Measurements from ENCODE around the gene FAM184B.

FAM184B gene

DNA sequence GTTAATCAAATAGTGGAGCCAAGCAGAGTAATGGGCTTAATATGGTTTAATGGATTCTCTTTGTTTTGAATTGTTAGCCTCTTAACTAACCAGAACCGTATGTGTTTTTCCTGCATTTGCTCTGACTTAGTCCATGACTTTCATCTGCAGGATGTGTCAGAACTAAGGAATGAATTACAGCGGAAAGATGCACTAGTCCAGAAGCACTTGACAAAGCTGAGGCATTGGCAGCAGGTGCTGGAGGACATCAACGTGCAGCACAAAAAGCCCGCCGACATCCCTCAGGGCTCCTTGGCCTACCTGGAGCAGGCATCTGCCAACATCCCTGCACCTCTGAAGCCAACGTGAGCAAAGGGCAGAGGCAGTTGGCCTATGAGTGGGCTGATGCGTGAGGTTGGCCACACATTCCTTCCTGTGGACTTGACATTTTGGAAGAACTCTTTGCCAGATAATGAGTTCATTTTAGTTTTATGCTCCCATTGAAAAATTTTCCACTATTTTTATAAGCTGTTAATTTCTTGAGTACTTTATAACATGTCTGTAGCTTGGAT, 157.9 kb downstream of the FAM184B start:
- no peak overlapping the region for H3K4me3 ChIP-seq (replicated peaks; ENCODE audit: low read depth, low read length)
- DNase-seq (ENCODE audit: extremely low read depth, low read depth) = peak; percentile 75

DNA sequence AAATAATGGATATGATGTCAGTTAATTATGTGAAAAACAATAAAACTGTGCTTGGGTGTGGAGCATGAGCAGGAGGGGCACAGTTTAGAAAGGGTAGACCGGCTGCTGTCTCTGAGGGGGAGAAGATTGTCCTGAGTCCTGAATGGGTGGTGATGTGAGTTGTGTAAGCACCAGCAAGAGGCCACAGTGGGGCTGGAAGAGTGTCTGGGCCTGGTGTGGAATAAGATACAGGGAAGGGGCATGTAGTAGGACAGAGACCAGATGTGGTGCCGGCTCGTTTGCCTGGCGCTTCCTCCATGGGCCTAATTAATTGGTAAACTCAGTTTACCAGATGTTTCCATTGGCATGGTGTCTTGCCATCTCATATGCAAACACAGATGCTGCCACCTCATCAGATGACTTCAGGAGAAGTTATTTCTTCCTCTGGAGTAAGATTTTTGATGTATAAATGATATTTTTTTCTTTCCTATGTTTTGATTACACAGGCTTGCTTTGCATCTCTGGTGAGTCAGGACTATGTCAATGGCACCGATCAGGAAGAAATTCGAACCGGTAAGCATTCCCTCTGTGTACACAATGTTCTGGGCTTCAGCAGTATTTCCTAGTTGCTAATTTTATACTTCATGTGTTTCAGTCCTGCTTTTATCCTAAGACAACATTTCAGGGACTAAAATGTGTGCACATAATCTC, 161.9 kb downstream of the FAM184B start:
- no peak overlapping the region for H3K4me3 ChIP-seq (replicated peaks; ENCODE audit: low read depth, low read length)
- no peak for DNase-seq (ENCODE audit: extremely low read depth, low read depth)
- TF ChIP-seq, protein P1, sequence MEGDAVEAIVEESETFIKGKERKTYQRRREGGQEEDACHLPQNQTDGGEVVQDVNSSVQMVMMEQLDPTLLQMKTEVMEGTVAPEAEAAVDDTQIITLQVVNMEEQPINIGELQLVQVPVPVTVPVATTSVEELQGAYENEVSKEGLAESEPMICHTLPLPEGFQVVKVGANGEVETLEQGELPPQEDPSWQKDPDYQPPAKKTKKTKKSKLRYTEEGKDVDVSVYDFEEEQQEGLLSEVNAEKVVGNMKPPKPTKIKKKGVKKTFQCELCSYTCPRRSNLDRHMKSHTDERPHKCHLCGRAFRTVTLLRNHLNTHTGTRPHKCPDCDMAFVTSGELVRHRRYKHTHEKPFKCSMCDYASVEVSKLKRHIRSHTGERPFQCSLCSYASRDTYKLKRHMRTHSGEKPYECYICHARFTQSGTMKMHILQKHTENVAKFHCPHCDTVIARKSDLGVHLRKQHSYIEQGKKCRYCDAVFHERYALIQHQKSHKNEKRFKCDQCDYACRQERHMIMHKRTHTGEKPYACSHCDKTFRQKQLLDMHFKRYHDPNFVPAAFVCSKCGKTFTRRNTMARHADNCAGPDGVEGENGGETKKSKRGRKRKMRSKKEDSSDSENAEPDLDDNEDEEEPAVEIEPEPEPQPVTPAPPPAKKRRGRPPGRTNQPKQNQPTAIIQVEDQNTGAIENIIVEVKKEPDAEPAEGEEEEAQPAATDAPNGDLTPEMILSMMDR (IDR thresholded peaks at IDR 0.05; ENCODE audit: low read depth, low read length, missing control alignments) = no peak

More for the DNA sequence above, 157.9 kb downstream of the FAM184B start:
- TF ChIP-seq, protein P1 (IDR thresholded peaks at IDR 0.05; ENCODE audit: low read depth, low read length, missing control alignments) = no peak

DNA sequence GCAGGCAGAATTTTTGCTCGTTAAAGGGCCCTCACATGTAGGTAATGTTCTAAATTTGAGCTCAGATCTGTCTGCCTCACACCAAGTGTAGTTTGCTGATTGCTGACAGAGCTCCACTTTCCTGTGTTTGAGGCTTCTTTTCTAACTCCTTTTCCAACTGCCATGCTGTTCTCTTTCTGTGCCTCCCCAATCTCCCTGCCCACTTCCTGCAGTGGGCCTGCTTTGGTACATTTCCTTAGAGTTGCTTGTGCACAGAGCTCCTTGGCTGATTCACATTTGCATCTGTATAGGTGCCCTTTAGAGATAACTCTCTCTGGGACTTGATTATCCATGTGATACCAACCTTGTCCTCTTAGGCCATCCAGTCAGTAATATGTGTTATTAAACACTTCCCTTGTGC, 162.5 kb downstream of the FAM184B start:
- DNase-seq (ENCODE audit: extremely low read depth, low read depth) = no peak
- H3K4me3 ChIP-seq (replicated peaks; ENCODE audit: low read depth, low read length) = peak overlapping the region; percentile 2; the same call in 1 of the 2 replicates
- TF ChIP-seq, protein P1 (IDR thresholded peaks at IDR 0.05; ENCODE audit: low read depth, low read length, missing control alignments) = no peak

DNA sequence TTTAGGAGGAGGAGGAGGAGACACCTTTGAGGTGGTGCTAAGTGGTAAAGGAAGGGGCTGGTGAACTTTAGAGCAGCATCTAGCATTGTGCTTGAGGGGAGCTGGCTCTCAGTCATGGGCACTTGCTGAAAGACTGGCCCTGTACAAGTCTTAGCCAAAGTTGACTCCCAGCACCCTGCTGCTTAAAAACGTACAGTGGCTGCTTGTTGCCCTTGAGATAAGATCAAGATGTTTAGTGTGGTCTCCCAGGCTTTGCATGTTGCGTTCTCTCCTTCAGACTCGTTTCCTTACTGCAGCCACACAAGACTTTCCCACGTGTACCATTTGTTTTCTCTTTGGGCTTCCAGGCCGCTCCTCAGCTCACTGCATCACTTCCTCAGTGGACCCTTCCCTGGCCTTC, 165.1 kb downstream of the FAM184B start:
- DNase-seq (ENCODE audit: extremely low read depth, low read depth) = no peak
- TF ChIP-seq, protein P1 (IDR thresholded peaks at IDR 0.05; ENCODE audit: low read depth, low read length, missing control alignments) = no peak
- H3K4me3 ChIP-seq (replicated peaks; ENCODE audit: low read depth, low read length) = peak overlapping the region; percentile 96

DNA sequence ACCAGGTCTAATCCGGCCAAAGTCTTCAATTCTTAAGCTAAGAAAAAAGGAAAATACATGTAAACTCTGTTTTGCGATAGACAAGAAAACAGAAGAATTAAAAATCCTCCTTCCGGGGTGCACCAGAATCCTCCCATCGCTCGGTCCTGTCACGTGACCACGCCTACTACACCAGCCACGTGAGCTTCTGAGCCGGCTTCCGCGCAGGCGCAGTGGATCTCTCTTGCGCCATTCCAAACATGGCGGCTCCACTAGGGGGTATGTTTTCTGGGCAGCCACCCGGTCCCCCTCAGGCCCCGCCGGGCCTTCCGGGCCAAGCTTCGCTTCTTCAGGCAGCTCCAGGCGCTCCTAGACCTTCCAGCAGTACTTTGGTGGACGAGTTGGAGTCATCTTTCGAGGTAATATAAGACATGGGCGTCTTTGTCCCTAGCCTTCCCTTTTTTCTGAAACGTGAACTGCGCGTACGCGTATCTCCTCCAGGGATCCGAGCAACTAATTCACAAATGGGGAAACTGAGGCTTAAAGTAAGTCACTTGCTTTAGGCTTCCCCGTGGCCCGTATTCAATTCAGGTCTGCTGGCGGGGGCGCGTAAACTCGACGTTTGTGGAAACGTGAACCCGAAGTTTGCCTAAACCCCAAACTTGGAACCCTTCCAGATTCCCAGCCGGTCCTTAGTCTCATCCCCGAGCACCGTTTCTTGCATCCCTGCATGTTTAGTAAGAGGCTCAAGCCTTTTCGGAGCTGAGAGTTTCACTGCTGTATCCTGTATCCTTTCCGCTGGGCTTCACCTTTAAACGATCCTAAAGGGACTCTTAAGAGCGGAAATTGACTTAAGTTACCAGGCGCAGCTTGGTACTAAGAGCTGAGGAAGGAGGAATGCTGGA, 166.8 kb downstream of the FAM184B start, which contains the start of gene MED28:
TSS of gene MED28 (plus strand) at position 226 of the 884 bp plus-strand sequence. CDS start at position 240, 14 bp downstream.
- peak; percentile 85 for DNase-seq (ENCODE audit: extremely low read depth, low read depth)
- H3K4me3 ChIP-seq (replicated peaks; ENCODE audit: low read depth, low read length) = peak within 1 kb of the TSS; percentile 96
- TF ChIP-seq, protein P1 (IDR thresholded peaks at IDR 0.05; ENCODE audit: low read depth, low read length, missing control alignments) = no peak

DNA sequence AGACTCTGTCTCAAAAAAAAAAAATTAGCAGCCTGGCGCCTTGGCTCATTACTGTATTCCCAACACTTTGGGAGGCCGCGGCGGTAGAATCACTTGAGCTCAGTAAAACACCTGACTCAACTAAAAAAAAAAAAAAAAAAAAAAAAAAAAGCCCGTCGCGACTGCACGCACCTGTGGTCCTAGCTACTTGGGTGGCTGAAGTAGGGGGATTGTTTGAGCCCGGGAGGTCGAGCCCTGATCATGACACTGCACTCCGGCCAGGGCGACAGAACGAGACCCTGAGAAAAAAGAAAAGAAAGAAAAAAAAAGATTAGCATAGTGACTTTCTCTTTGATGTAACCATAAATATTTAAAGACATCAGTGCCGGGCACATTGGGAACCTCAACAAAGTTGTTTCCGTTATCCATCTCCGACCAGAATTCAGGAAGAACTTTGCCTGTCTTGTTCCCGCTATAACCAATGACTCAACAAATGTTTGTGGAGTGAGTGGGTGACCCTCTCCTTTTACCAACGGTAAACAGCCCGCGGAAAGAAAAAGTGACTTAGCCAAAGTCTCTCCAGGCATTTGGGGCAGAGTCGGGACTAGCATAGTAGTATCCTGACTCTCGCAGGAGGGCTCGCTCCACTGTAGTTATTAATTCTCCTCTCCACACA, 167.5 kb downstream of the FAM184B start:
- TF ChIP-seq, protein P1 (IDR thresholded peaks at IDR 0.05; ENCODE audit: low read depth, low read length, missing control alignments) = no peak
- peak; percentile 31 for DNase-seq (ENCODE audit: extremely low read depth, low read depth)
- H3K4me3 ChIP-seq (replicated peaks; ENCODE audit: low read depth, low read length) = peak overlapping the region; percentile 96

Measured in HFF-Myc (cell line).